GM21528 (cell line): ENCODE results near the gene DGCR6L.
"Not testable (repeated sequence)": the region's sequence is repeated elsewhere in the genome, so short reads cannot be mapped to it uniquely, and the experiment has no call there.

Experiments used
- ATAC-seq: cut with Tn5 transposase; IDR thresholded peaks from one replicate; pipeline ENCODE4 v1.9.1; 2021; ENCODE audit warnings: mild to moderate bottlenecking, moderate library complexity; ENCODE audit not compliant: unreplicated experiment, low FRiP score

DGCR6L gene

DNA sequence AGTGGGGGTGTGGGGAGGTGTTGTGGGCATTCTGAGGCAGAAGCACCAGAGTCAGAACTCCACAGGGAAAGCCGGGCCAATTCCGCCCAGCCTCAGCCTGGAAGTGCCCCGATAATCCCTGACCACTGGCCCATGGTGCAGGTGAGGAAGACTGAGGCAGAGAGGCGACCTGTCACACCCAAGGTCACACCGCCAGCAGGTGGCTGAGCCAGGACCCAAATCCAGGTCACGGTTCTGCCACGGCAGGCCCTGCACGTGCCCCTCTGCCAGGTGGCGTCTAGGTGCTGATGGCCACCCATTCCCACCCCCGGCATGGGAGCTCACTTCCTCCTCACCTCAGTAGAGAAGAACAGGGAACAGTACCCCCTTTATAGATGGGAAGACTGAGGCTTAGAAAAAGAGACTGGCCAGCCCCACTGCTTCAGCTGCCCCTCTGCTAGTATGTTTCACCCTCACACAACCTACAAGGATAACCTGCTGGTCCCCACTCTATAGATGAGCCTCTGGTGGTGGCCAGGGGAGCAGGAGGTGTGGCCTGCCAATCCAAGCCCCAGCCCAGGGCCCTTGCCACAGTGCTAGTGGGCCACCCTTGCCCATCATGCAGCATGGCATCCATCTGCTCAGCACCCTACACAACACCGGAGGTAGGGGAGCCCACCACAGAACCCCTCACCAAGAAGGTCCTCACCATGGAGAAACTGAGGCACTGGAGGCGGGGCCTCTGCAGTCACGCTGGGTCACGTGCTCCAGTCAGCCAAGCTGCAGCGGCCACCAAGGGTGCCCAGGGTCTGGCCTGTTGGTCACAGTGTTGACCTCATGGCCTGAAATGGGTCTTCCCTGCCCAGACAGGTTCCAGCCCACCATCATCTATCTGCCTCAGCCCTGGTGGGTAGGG, 53.8 kb downstream of the DGCR6L start:
- ATAC-seq = not testable (repeated sequence)

DNA sequence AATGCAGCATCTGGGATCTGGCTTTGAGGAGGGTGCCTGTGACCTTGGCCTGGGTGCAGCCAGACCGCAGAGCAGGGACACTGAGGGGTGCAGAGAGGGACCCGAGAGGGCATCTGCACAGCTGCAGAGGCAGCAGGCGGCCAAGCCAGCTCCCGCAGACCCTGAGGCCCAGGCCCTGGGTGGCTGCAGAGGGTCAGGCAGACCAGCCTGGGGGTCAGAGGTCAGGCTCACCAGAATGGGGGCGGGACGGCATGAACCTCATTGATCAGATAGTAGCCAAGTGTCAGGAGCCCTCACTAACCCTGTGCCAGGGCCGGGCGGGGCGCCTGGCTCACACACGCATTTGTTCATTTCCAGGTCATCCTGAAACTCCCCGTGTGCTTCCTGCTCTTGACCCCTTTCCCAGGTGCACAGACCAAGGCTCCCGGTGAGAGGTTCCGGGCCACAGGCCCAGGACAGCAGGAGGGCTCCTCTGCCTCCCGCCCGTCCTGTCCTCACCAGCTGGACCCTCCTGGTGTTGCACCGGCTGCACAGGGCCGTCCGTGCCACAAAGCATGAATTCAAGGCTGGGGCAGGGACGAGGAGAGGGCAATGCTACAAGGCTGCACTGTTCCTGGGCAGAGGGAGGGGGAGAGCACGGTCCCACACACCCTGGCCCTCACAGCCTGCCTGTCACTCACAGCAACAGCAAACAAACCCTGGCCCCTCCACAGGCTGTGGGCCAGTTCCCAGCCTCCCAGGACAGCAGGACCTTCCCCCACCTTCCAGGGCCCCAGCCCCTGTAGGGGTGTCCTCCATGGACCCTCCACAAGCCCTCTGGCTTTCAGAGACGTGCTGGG, 55.0 kb downstream of the DGCR6L start:
- no peak for ATAC-seq
